Breast epithelium (tissue), 3 donors: ENCODE data around the gene ZNF879.

Source experiments
- CTCF ChIP-seq, 3 donors: fragments of 450-650 bp; IDR thresholded peaks; one replicate each; pipeline ENCODE4 v1.5.1; 2016 to 2017; ENCODE audit warnings: antibody characterized with exemption in 3 of 3, mild to moderate bottlenecking in 3 of 3, moderate library complexity in 3 of 3
- POLR2AphosphoS5 ChIP-seq, 3 donors: sonication (generic); formaldehyde crosslinking; IDR thresholded peaks; one replicate each; pipeline ENCODE4 v1.6.1; 2017; ENCODE audit warnings: antibody characterized with exemption in 3 of 3

GRCh38 chr5:178994580-178995340 lies 28.8 kb upstream of the ZNF879 start, which contains the start of gene GRM6:
- TF ChIP-seq CTCF (IDR thresholded peaks at IDR 0.05) (no peak), POLR2AphosphoS5 (IDR thresholded peaks at IDR 0.05) (no peak)
